ENCODE results near the gene MRRF. TPM values are rescaled to one million over a fixed set of nuclear protein-coding genes. Genes with fewer than 3 reads are reported as not detected.

MRRF gene
- polyA plus RNA-seq, 1 donor: 59.7 TPM

DNA sequence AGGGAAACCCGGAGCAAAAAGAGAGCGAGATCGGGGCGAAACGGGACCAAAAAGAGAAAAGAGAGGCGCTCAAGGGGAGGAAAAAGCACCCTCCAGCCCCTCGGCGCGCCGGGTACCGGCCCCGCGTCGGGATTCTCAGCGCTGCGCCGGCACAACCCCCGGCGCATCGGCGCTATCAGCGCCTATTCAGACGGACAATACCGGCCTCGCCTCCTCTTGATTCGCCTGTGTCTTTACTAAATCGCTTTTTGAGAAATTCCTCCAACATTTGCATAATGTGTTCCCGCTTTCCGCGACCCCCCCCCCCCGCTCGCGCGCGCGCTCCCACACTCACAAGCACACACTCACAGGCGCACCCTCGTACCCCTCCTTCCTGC is 36.5 kb upstream of the MRRF start:
- H3K4me3 ChIP-seq (ENCODE audit: low read length): no peak overlapping the region
- 5% methylated on average over 4 of the region's 38 CpGs for WGBS (ENCODE audit: insufficient coverage, low lambda C conversion rate)
- DNase-seq: peak in 1 of 2 donors; percentile 34
- peaks cover 17% of the 10 kb centered on the region for H3K9me3 ChIP-seq (ENCODE audit: control insufficient read depth, low read depth, low read length)
- H3K4me1 ChIP-seq (ENCODE audit: control insufficient read depth, insufficient read depth, low read length): peaks cover 4% of the 10 kb centered on the region
- no peaks in the 10 kb centered on the region for H3K36me3 ChIP-seq (ENCODE audit: control insufficient read depth, insufficient read depth, low read length)
- H3K27me3 ChIP-seq (ENCODE audit: control insufficient read depth, insufficient read depth, low read length): peaks cover 98% of the 10 kb centered on the region
- H3K27ac ChIP-seq (ENCODE audit: low read length): no peak overlapping the region

DNA sequence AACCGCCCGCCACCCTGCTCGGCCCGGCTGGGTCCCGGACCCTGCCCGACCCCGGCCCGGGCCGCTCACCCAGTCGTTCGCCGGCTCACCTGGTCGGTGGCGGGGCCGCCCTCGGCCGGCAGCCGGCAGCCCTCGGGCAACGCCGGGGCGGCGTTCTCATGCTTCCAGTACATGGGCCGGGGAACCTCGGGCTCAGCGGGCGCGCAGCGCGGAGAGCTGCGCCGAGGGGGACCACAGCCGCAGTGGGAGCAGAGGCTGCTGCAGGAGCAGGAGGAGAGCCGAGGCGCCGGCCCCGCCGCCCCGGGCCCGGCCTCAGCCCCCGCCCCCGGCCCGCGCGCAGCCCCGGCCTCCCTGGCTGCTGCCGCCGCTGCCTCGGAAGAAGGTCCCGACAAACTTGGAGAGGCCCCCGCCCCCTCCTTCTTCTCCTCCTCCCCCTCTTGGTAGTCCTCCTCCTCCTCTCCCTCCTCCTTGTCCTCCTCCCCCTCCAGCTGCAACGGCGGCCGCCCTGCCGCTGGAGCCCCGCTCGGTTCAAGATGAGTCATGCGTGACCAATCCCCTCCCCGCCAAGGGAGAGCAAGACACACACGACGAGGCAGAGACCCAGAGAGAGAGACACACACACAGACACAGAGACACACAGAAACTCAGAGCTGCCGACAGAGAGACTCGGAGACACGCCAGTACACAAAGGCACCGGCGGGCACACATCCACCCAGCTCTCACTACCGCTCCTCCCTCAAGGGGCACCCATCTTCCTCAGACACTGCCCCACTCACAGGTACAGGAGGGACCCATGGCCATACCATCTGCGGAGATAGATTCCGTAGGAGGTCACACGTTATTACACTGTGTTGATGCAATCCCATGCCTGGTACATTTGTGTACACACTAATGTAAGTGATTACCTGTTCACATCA is 35.9 kb upstream of the MRRF start, which contains the start of gene LHX6:
Gene LHX6, minus strand, starts transcription at position 390 of the 917 bp plus-strand sequence. Its CDS starts 217 bp downstream, at position 173.
- Histone ChIP-seq H3K27ac (ENCODE audit: low read length) (no peak within 1 kb of the TSS), H3K4me1 (ENCODE audit: control insufficient read depth, insufficient read depth, low read length) (peaks cover 4% of the 10 kb centered on the region), H3K27me3 (ENCODE audit: control insufficient read depth, insufficient read depth, low read length) (peaks cover 97% of the 10 kb centered on the region), H3K4me3 (ENCODE audit: low read length) (no peak within 1 kb of the TSS), H3K36me3 (ENCODE audit: control insufficient read depth, insufficient read depth, low read length) (no peaks in the 10 kb centered on the region), H3K9me3 (ENCODE audit: control insufficient read depth, low read depth, low read length) (peaks cover 17% of the 10 kb centered on the region)
- no peak for DNase-seq
- no CpG with 5 or more reads among the region's 70 CpGs for WGBS (ENCODE audit: insufficient coverage, low lambda C conversion rate)

DNA sequence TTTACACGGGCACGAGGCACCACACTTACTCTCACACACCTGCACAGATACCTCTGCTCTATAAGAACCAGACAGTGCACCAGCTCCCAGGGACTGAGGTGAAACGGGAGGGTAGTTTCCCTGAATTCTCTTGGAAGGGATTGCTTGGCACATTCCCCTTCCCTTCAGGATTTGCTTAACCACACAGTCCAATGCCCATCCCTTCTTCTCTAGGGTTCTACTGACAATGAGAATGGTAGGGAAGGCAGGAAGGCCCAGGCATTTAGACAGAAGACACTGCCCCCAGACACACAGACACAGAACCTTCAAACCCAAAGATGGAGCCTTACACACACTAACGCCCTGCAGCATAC is 35.2 kb upstream of the MRRF start:
- no CpG with 5 or more reads among the region's 4 CpGs for WGBS (ENCODE audit: insufficient coverage, low lambda C conversion rate)

DNA sequence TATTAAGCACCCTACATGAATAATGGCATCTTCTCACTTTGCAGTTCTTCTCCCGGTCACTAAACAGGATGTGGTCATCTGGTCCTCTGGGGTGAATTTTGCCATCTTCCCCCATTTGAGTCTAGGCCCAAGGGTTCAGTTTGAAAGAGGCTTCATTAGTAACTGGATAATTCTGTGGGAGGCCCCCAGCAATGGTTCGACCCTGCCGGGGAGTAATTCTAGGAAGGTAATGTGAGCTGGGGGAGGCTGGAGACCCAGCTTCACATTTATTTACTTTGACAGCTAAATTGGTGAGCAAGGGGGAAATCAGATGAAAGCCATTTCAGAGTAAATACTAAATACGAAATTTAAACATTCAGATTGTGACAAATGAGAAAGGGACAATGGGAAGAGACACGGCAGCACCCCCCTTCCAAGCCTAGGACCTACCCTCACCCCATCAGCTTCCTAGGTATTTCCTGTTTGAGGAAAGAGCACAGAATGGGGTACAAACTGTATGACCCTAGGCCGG is 31.8 kb upstream of the MRRF start:
- 33% methylated on average over 1 of the region's 6 CpGs for WGBS (ENCODE audit: insufficient coverage, low lambda C conversion rate)
- Histone ChIP-seq H3K9me3 (ENCODE audit: control insufficient read depth, low read depth, low read length) (peaks cover 4% of the 10 kb centered on the region), H3K27me3 (ENCODE audit: control insufficient read depth, insufficient read depth, low read length) (peaks cover 65% of the 10 kb centered on the region), H3K4me3 (ENCODE audit: low read length) (no peak overlapping the region), H3K36me3 (ENCODE audit: control insufficient read depth, insufficient read depth, low read length) (no peaks in the 10 kb centered on the region), H3K27ac (ENCODE audit: low read length) (no peak overlapping the region), H3K4me1 (ENCODE audit: control insufficient read depth, insufficient read depth, low read length) (no peaks in the 10 kb centered on the region)
- no peak for DNase-seq

More for the DNA sequence above, 35.2 kb upstream of the MRRF start:
- DNase-seq: no peak
- peaks cover 17% of the 10 kb centered on the region for H3K9me3 ChIP-seq (ENCODE audit: control insufficient read depth, low read depth, low read length)
- no peak overlapping the region for H3K27ac ChIP-seq (ENCODE audit: low read length)
- H3K27me3 ChIP-seq (ENCODE audit: control insufficient read depth, insufficient read depth, low read length): peaks cover 92% of the 10 kb centered on the region
- no peaks in the 10 kb centered on the region for H3K36me3 ChIP-seq (ENCODE audit: control insufficient read depth, insufficient read depth, low read length)
- H3K4me3 ChIP-seq (ENCODE audit: low read length): no peak overlapping the region
- peaks cover 4% of the 10 kb centered on the region for H3K4me1 ChIP-seq (ENCODE audit: control insufficient read depth, insufficient read depth, low read length)

DNA sequence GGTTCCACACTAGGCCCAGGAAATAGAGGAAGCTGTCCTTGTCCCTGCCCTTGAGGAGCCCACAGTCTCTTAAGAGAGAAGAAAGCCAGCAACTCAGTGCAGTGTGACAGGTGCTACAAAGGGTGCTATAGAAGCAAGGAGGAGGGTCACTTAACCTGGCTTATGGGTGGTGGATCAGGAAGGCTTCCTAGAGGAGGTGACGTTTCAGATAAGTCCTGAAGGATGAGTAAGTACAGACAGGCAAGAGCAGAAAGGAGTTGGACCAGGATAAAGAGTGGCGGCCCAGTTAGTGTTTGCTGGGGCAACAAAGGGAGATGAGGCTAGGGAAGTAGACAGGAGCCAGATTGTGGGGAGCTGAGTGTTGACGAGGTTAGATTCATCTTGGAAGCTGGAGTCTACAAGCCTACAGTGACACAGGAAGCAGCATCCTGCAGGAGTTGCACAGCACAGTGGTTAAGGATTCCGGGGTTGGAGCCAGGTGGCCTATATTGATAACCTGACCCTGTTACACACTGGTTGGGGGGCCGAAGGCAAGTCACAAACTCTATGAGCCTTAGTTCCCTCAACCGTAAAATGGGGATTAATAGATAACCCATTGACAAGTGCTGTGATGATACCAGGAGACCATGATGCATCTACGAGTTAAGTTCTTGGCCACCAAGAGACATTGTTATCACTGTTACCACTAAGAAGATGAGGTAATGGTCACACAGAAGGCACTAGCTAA is 30.5 kb upstream of the MRRF start:
- Histone ChIP-seq H3K9me3 (ENCODE audit: control insufficient read depth, low read depth, low read length) (no peaks in the 10 kb centered on the region), H3K27ac (ENCODE audit: low read length) (no peak overlapping the region), H3K4me3 (ENCODE audit: low read length) (no peak overlapping the region), H3K4me1 (ENCODE audit: control insufficient read depth, insufficient read depth, low read length) (no peaks in the 10 kb centered on the region), H3K27me3 (ENCODE audit: control insufficient read depth, insufficient read depth, low read length) (peaks cover 53% of the 10 kb centered on the region), H3K36me3 (ENCODE audit: control insufficient read depth, insufficient read depth, low read length) (no peaks in the 10 kb centered on the region)
- no peak for DNase-seq
- WGBS (ENCODE audit: insufficient coverage, low lambda C conversion rate): 70% methylated on average over 2 of the region's 7 CpGs

- no peaks in the 10 kb centered on the region for H3K4me1 ChIP-seq (ENCODE audit: control insufficient read depth, insufficient read depth, low read length)
- no peak overlapping the region for H3K27ac ChIP-seq (ENCODE audit: low read length)
- H3K9me3 ChIP-seq (ENCODE audit: control insufficient read depth, low read depth, low read length): no peaks in the 10 kb centered on the region
- peaks cover 9% of the 10 kb centered on the region for H3K36me3 ChIP-seq (ENCODE audit: control insufficient read depth, insufficient read depth, low read length)
- H3K27me3 ChIP-seq (ENCODE audit: control insufficient read depth, insufficient read depth, low read length): peaks cover 28% of the 10 kb centered on the region
- DNase-seq: no peak
- WGBS (ENCODE audit: insufficient coverage, low lambda C conversion rate): no CpG with 5 or more reads among the region's 10 CpGs
- H3K4me3 ChIP-seq (ENCODE audit: low read length): no peak overlapping the region
Observed at GRCh38 chr9:122236681-122237080, 28.0 kb upstream of the MRRF start.

GRCh38 chr9:122239722-122240121 is 25.0 kb upstream of the MRRF start:
- H3K4me1 ChIP-seq (ENCODE audit: control insufficient read depth, insufficient read depth, low read length): no peaks in the 10 kb centered on the region
- H3K36me3 ChIP-seq (ENCODE audit: control insufficient read depth, insufficient read depth, low read length): peaks cover 30% of the 10 kb centered on the region
- peaks cover 4% of the 10 kb centered on the region for H3K27me3 ChIP-seq (ENCODE audit: control insufficient read depth, insufficient read depth, low read length)
- WGBS (ENCODE audit: insufficient coverage, low lambda C conversion rate): no CpG with 5 or more reads among the region's 5 CpGs
- no peak for DNase-seq
- H3K4me3 ChIP-seq (ENCODE audit: low read length): no peak overlapping the region
- H3K27ac ChIP-seq (ENCODE audit: low read length): no peak overlapping the region
- H3K9me3 ChIP-seq (ENCODE audit: control insufficient read depth, low read depth, low read length): no peaks in the 10 kb centered on the region

- Histone ChIP-seq H3K9me3 (ENCODE audit: control insufficient read depth, low read depth, low read length) (no peaks in the 10 kb centered on the region), H3K4me3 (ENCODE audit: low read length) (no peak overlapping the region), H3K4me1 (ENCODE audit: control insufficient read depth, insufficient read depth, low read length) (no peaks in the 10 kb centered on the region), H3K36me3 (ENCODE audit: control insufficient read depth, insufficient read depth, low read length) (peaks cover 63% of the 10 kb centered on the region), H3K27ac (ENCODE audit: low read length) (no peak overlapping the region), H3K27me3 (ENCODE audit: control insufficient read depth, insufficient read depth, low read length) (no peaks in the 10 kb centered on the region)
- DNase-seq: no peak
- WGBS (ENCODE audit: insufficient coverage, low lambda C conversion rate): no CpG with 5 or more reads among the region's 3 CpGs
Observed at GRCh38 chr9:122244349-122244748, 20.3 kb upstream of the MRRF start.

GRCh38 chr9:122246666-122247065 is 18.0 kb upstream of the MRRF start:
- Histone ChIP-seq H3K9me3 (ENCODE audit: control insufficient read depth, low read depth, low read length) (no peaks in the 10 kb centered on the region), H3K27ac (ENCODE audit: low read length) (no peak overlapping the region), H3K27me3 (ENCODE audit: control insufficient read depth, insufficient read depth, low read length) (no peaks in the 10 kb centered on the region), H3K4me1 (ENCODE audit: control insufficient read depth, insufficient read depth, low read length) (no peaks in the 10 kb centered on the region), H3K36me3 (ENCODE audit: control insufficient read depth, insufficient read depth, low read length) (peaks cover 65% of the 10 kb centered on the region), H3K4me3 (ENCODE audit: low read length) (no peak overlapping the region)
- WGBS (ENCODE audit: insufficient coverage, low lambda C conversion rate): no CpG with 5 or more reads among the region's 3 CpGs
- DNase-seq: no peak

GRCh38 chr9:122248448-122248865 is 16.2 kb upstream of the MRRF start:
- WGBS (ENCODE audit: insufficient coverage, low lambda C conversion rate): no CpG with 5 or more reads among the region's 5 CpGs
- no peaks in the 10 kb centered on the region for H3K9me3 ChIP-seq (ENCODE audit: control insufficient read depth, low read depth, low read length)
- DNase-seq: no peak
- no peak overlapping the region for H3K4me3 ChIP-seq (ENCODE audit: low read length)
- H3K36me3 ChIP-seq (ENCODE audit: control insufficient read depth, insufficient read depth, low read length): peaks cover 66% of the 10 kb centered on the region
- H3K4me1 ChIP-seq (ENCODE audit: control insufficient read depth, insufficient read depth, low read length): no peaks in the 10 kb centered on the region
- no peaks in the 10 kb centered on the region for H3K27me3 ChIP-seq (ENCODE audit: control insufficient read depth, insufficient read depth, low read length)
- H3K27ac ChIP-seq (ENCODE audit: low read length): no peak overlapping the region

All from large intestine (tissue), 3 donors.